Keratinocyte (primary cell): ENCODE measurements around the gene IFFO2. TPM values are rescaled to one million over a fixed set of nuclear protein-coding genes. Genes with fewer than 3 reads are reported as not detected.

Experiments used
- DNase-seq: peaks from one replicate; pipeline ENCODE4 v3.0.0-alpha.2; 2011; ENCODE audit warnings: low read depth, missing footprints, low spot score
- FAIRE-seq: peaks from 2 replicates; lab custom pipeline; 2011; peaks lifted over from hg19 to GRCh38; lab: Jason Lieb, UNC
- H2AFZ ChIP-seq: 2 replicates; pipeline ENCODE4 v1.6.0; 2012; ENCODE audit warnings: low read length, control low read depth, inconsistent platforms; ENCODE audit not compliant: control insufficient read depth
- H3K27ac ChIP-seq: 2 replicates; pipeline ENCODE4 v1.5.1; 2011; ENCODE audit warnings: low read length; ENCODE audit not compliant: control insufficient read depth, insufficient read depth
- H3K27me3 ChIP-seq: 3 replicates; pipeline ENCODE4 v1.6.0; 2011; ENCODE audit warnings: low read length; ENCODE audit not compliant: control insufficient read depth, insufficient read depth; ENCODE audit errors: extremely low read depth
- H3K36me3 ChIP-seq, 2 experiments: 2 replicates in 1 of 2; 3 replicates in 1 of 2; pipeline ENCODE4 v1.5.1; 2011; ENCODE audit warnings: low read length in 2 of 2, mild to moderate bottlenecking in 1 of 2; ENCODE audit not compliant: control insufficient read depth in 2 of 2, insufficient read depth in 2 of 2; ENCODE audit errors: extremely low read depth in 1 of 2
- H3K4me1 ChIP-seq: 3 replicates; pipeline ENCODE4 v1.5.1; 2011; ENCODE audit warnings: low read length; ENCODE audit not compliant: control insufficient read depth, insufficient read depth; ENCODE audit errors: extremely low read depth
- H3K4me2 ChIP-seq: 3 replicates; pipeline ENCODE4 v1.6.0; 2011; ENCODE audit warnings: low read depth, low read length; ENCODE audit not compliant: control insufficient read depth, insufficient read depth; ENCODE audit errors: extremely low read depth
- H3K4me3 ChIP-seq, 3 experiments: fragments of 200-600 bp in 1 of 3; sonication (generic) in 1 of 3; 2 replicates in 2 of 3; 3 replicates in 1 of 3; pipeline ENCODE4 v1.5.1; 2011 to 2016; ENCODE audit warnings: low read length in 3 of 3, mild to moderate bottlenecking in 3 of 3, control low read depth in 2 of 3, inconsistent platforms in 1 of 3, low read depth in 1 of 3, mixed read lengths in 1 of 3, mixed run types in 1 of 3, moderate library complexity in 1 of 3; ENCODE audit not compliant: control insufficient read depth in 2 of 3, insufficient read depth in 2 of 3; ENCODE audit errors: extremely low read depth in 1 of 3
- H3K79me2 ChIP-seq: 2 replicates; pipeline ENCODE4 v1.6.0; 2012; ENCODE audit warnings: low read length; ENCODE audit not compliant: control insufficient read depth, insufficient read depth
- H3K9ac ChIP-seq: 3 replicates; pipeline ENCODE4 v1.6.0; 2011; ENCODE audit warnings: low read length; ENCODE audit not compliant: control insufficient read depth, insufficient read depth; ENCODE audit errors: extremely low read depth
- H3K9me1 ChIP-seq: 3 replicates; pipeline ENCODE4 v1.6.0; 2011; ENCODE audit warnings: low read length; ENCODE audit not compliant: control insufficient read depth, insufficient read depth; ENCODE audit errors: extremely low read depth
- H3K9me3 ChIP-seq: 2 replicates; pipeline ENCODE4 v1.5.1; 2012; ENCODE audit warnings: low read depth, low read length; ENCODE audit not compliant: control insufficient read depth
- H4K20me1 ChIP-seq: 3 replicates; pipeline ENCODE4 v1.6.0; 2011; ENCODE audit warnings: low read length; ENCODE audit not compliant: control insufficient read depth, insufficient read depth; ENCODE audit errors: extremely low read depth
- CTCF ChIP-seq, 3 experiments: IDR thresholded peaks in 1 of 3; conservative IDR thresholded peaks in 1 of 3; optimal IDR thresholded peaks in 1 of 3; 2 replicates in 2 of 3; 3 replicates in 1 of 3; pipeline versions ENCODE3 to v1.5.1; 2011; ENCODE audit warnings: low read length in 3 of 3, mild to moderate bottlenecking in 3 of 3, moderate library complexity in 2 of 3, control low read depth in 1 of 3, inconsistent platforms in 1 of 3; ENCODE audit not compliant: insufficient read depth in 2 of 3; ENCODE audit errors: extremely low read depth in 1 of 3
- EZH2 ChIP-seq: IDR thresholded peaks from one replicate; pipeline ENCODE4 v1.6.1; 2012; ENCODE audit warnings: inconsistent platforms, mild to moderate bottlenecking, low read length, moderate library complexity
- dilution Hi-C: fragments of 300-500 bp; cut with MboI; formaldehyde crosslinking; loops from one replicate; pipeline ENCODE4 v1.7.0; 2020; ENCODE audit warnings: low sequenced_read_pairs; ENCODE audit not compliant: extremely low pct_ligation_motif_present
- polyA plus RNA-seq, 5 experiments: library from polyadenylated mRNA; depleted of rRNA in 3 of 5; stranded (reverse) in 3 of 5; stranded (forward) in 1 of 5; unstranded in 1 of 5; fragments of >200 nt; gene quantifications; 1 replicate in 1 of 5; 2 replicates in 3 of 5; 3 replicates in 1 of 5; pipeline versions ENCODE4 v1.2.1 to v1.2.3, GENCODE V29; 2011 to 2012; ENCODE audit warnings: missing spikeins in 2 of 5, low read depth in 1 of 5, low replicate concordance in 1 of 5

The IFFO2 gene
- polyA plus RNA-seq, 1 donor (not counting 4 experiments of a cell fraction or from before 2014, with no cell fraction given) = 57.9 TPM

GRCh38 chr1:18965206-18966173 lies 9.0 kb upstream of the IFFO2 start:
- peak; percentile 72 for FAIRE-seq
- H3K4me2 ChIP-seq = peak overlapping the region; percentile 19
- no peak overlapping the region for H3K27ac ChIP-seq
- H3K9me1 ChIP-seq = no peaks in the 10 kb centered on the region
- no peaks in the 10 kb centered on the region for H3K9me3 ChIP-seq
- no peak overlapping the region for H3K4me3 ChIP-seq
- no peaks in the 10 kb centered on the region for H3K27me3 ChIP-seq
- no peaks in the 10 kb centered on the region for H3K36me3 ChIP-seq
- peak overlapping the region; percentile 26 for H3K9ac ChIP-seq
- peaks cover 33% of the 10 kb centered on the region for H3K4me1 ChIP-seq
- H4K20me1 ChIP-seq = no peaks in the 10 kb centered on the region
- no peaks in the 10 kb centered on the region for H3K79me2 ChIP-seq
- dilution Hi-C loops = no loop called here
- no peak for DNase-seq
- no peak for TF ChIP-seq EZH2
- TF ChIP-seq CTCF (optimal IDR thresholded peaks at IDR 0.05 in 1 of 3, IDR thresholded peaks at IDR 0.05 in 1 of 3, conservative IDR thresholded peaks at IDR 0.05 in 1 of 3; ENCODE audit: extremely low read depth in 1 of 3, insufficient read depth in 2 of 3, low read length in 3 of 3) = peak in 1 of 3 experiments; percentile 34
- H2AFZ ChIP-seq = no peak overlapping the region

DNA sequence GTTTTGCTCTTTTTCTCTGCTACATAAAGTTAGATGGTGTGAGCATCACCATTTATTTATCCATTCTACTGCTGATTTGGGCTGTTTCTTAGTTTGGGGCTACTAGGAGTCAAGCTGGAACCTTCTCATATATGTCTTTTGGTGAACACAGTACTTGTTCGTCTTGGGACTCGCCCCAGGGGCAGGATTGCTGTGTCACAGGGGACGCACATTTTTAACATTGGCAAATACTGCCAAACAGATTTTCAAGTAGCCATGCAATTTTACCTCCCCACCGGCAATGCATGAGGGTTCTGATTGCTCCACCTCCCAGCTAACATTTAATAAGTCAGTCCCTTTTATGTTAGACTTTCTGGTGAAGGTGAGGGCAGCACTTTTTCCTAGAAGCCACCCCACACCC lies 7.5 kb upstream of the IFFO2 start:
- dilution Hi-C loops = no loop called here

More for the DNA sequence above, 7.5 kb upstream of the IFFO2 start:
- Histone ChIP-seq H3K4me2 (no peak overlapping the region), H3K4me1 (peaks cover 27% of the 10 kb centered on the region), H3K4me3 (no peak overlapping the region), H4K20me1 (no peaks in the 10 kb centered on the region), H3K27ac (no peak overlapping the region), H3K27me3 (no peaks in the 10 kb centered on the region), H2AFZ (no peak overlapping the region), H3K9ac (no peak overlapping the region), H3K9me3 (no peaks in the 10 kb centered on the region), H3K36me3 (no peaks in the 10 kb centered on the region), H3K9me1 (no peaks in the 10 kb centered on the region), H3K79me2 (no peaks in the 10 kb centered on the region)
- DNase-seq = no peak
- FAIRE-seq = no peak
- TF ChIP-seq EZH2 (no peak), CTCF (optimal IDR thresholded peaks at IDR 0.05 in 1 of 3, IDR thresholded peaks at IDR 0.05 in 1 of 3, conservative IDR thresholded peaks at IDR 0.05 in 1 of 3; ENCODE audit: extremely low read depth in 1 of 3, insufficient read depth in 2 of 3, low read length in 3 of 3) (no peak)
